GM18526 (cell line): ENCODE data around the gene IGSF9.

Experiments
- POLR2A ChIP-seq: IDR thresholded peaks from 3 replicates; pipeline ENCODE4 v1.6.1; 2011; ENCODE audit not compliant: insufficient read length; ENCODE audit errors: extremely low read depth

The IGSF9 gene, protein sequence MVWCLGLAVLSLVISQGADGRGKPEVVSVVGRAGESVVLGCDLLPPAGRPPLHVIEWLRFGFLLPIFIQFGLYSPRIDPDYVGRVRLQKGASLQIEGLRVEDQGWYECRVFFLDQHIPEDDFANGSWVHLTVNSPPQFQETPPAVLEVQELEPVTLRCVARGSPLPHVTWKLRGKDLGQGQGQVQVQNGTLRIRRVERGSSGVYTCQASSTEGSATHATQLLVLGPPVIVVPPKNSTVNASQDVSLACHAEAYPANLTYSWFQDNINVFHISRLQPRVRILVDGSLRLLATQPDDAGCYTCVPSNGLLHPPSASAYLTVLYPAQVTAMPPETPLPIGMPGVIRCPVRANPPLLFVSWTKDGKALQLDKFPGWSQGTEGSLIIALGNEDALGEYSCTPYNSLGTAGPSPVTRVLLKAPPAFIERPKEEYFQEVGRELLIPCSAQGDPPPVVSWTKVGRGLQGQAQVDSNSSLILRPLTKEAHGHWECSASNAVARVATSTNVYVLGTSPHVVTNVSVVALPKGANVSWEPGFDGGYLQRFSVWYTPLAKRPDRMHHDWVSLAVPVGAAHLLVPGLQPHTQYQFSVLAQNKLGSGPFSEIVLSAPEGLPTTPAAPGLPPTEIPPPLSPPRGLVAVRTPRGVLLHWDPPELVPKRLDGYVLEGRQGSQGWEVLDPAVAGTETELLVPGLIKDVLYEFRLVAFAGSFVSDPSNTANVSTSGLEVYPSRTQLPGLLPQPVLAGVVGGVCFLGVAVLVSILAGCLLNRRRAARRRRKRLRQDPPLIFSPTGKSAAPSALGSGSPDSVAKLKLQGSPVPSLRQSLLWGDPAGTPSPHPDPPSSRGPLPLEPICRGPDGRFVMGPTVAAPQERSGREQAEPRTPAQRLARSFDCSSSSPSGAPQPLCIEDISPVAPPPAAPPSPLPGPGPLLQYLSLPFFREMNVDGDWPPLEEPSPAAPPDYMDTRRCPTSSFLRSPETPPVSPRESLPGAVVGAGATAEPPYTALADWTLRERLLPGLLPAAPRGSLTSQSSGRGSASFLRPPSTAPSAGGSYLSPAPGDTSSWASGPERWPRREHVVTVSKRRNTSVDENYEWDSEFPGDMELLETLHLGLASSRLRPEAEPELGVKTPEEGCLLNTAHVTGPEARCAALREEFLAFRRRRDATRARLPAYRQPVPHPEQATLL

DNA sequence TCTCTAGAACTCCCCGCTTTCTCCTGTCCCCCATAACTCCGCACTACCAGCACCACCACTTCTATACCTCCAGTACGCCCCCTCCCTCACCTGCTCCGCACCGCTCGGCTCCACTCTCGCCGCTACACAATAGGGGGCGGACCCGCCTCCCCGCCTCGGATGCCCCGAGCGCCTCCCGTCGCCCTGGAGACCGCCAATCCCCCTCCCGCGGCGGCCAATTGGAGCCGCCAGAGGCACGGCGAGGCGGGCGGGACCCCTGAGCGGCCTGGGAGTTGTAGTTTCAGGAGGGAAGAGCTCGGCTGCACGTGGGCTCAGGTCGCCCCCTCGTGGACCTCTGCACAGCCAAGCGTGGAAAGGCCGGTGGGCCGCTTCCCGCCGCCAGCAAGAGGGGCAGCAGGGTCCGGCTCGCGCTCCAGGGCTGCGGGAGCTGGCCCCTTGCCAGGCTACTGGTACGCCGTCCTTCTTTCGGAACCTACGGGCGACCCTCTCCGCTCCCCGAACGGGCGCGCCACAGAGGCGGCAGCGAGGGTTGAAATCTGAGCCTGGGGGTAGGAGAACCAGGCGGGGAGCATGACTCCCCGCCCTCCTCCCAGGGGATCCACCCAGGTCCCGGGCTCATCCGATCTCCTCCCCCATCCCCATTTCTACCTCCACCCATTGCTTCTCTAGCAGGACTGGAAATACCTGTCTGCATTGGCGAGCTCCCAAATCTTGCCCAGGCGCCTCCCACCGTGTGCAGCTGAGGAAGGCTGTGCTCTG, at the start of gene IGSF9:
IGSF9 (minus strand) TSS at position 131 of the 759 bp plus-strand sequence. CDS start 2,159 bp downstream, outside the sequence.
- TF ChIP-seq POLR2A, result no peak

DNA sequence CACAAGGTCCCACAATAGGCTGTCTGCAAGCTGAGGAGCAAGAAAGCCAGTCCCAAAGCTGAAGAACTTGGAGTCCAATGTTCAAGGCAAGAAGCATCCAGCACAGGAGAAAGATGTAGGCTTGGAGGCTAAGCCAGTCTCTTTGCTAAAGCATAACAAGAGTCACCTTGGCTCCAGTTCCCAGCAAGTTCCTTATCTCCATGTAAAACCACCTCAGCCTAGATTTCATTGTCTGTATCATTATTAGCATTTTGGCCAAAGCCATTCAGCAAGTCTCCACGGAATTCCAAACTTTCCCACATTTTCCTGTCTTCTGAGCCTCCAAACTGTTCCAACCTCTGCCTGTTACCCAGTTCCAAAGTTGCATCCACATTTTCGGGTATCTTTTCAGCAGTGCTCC, 49.5 kb upstream of the IGSF9 start:
- no peak for TF ChIP-seq POLR2A

DNA sequence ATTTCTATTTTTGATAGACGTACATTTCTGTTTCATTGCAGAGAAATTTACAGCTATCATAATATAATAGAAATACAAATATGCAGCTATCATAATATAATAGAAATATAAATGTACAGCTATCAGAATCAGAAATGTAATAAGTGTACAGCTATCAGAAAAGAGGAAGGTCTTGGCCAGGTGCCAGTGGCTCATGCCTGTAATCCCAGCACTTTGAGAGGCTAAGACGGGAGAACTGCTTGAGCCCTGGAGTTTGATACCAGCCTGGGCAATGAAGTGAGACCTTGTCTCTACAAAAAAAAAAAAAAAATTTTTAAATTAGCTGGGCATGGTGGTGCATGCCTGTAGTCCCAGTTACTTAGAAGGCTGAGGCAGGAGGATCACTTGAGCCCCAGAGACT, 48.5 kb upstream of the IGSF9 start:
- TF ChIP-seq POLR2A, result no peak

DNA sequence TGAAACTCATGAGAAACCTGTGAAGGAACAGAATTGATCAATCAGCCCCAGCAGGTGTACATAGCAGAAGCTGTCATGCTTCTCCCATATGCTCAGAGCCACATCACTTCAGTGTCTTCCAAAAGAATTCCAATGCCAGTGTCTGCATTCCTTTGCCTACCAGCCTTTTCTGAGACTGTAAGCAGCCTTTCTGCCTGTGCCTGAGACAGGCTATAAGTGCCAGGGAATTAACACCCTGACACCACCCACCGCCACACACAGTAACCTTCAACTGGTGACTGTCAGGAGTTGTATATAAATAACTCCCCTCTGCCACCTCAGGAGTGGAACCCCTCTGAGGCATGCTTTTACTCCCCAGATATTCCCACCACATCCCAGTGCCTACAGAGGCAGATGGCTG, 46.7 kb upstream of the IGSF9 start:
- no peak for TF ChIP-seq POLR2A

DNA sequence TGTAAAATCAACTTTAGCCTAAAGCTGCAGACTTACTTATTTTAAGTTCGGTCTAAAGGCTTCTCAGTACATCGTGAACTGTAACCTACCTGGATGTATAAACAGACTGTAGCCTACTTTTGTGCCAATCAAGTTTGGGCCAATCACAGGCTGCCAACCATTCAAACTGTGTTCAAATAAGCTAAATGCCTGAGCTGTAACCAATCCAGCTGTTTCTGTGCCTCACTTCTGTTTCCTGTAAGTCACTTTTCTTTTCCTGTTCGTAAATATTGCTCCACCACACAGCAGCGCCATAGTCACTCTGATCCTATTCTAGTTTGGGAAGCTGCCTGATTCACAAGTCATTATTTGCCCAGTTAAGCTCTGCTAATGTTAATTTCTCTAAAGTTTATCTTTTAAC, 46.1 kb upstream of the IGSF9 start:
- no peak for TF ChIP-seq POLR2A

DNA sequence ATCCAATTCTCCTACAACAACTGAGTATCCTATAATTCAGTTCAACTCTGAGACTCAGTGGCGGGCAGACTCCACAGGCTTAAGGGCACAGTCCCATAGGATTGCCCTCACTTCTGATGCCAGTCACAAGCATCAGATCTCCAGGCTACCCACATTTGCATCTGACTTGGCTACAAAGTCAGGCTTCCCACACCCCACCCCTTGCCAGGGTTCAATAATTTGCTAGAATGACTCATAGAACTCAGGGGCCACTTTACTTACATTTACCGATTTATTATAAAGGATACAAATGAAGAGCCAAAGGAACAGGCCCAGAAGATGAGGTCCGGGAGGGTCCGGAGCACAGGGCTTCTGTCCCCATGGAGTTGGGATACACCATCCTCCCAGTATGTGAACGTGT, 44.6 kb upstream of the IGSF9 start:
- TF ChIP-seq POLR2A, result no peak

DNA sequence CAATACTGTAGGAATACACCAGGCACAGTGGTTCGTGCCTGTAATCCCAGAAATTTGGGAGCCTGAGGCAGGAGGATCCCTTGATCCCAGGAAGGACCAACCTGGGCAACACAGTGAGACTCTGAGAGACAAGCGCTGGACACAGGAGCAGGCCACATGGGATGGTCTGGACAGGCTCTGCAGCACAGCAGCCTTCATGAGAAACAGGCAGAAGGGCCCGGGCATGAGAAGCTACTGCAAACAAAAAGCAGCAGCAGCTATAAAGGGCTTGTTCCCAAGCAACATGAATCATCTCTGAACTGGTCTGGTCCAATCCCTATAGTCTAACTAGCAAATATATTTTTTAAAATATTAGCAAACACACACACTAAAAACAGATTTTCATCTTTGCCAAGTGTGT, 44.2 kb upstream of the IGSF9 start:
- no peak for TF ChIP-seq POLR2A

DNA sequence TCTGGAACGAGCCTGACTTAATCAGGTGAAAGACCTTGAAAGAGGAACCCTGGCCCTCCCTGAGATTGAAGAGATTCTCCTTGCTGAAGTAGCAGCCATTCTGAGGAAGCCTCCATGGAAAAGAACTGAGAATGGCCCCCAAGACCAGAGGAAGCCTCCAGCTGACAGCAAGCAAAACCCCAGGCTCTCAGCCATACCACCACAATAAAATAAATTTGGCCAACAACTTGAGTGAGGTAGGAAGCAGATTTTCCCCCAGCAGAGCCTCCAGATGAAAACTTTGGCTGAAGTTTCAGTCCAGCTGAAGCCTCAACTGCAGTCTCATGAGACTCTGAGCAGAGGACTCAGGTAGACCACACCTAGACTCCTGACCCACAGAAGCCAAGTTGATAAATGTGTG, 42.6 kb upstream of the IGSF9 start:
- TF ChIP-seq POLR2A, result no peak

DNA sequence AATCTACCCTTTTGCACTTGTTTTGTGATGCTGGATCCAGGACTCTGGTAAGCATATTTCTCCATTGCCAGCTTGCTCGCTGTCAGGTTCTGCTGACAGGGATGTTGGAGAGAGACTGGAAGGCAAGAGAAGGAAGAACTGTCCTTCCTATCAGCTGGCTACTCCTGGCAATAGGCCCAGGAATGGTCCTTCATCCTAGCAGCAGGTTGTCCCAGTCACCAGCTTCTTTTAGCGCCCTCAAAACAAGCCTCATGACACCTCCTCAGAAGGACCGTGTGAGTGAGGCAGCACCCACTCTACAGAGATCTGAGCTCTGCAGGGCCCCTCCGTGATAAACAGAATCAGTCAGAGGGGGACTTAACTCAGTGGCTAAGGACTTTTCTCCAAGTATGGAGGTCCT, 41.8 kb upstream of the IGSF9 start:
- TF ChIP-seq POLR2A, result no peak

DNA sequence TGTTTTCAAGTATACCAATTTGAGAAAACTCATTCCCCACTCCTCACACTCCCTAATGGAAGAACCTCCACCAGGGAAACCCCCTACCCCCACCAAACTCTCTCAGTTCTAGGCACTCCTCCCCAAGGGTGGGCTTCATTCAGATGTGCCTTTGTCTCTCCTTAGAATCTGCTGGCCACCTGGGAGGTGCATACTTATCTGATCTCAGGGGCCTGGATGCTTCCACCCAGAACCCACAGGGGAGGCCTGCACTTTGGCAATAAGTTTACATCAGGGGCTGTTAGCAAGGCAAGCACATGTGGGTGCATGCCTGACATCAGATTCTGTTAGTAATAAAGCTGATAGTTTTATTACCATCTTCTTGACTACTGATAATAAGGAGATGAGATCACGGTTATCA, 41.1 kb upstream of the IGSF9 start:
- TF ChIP-seq POLR2A, result no peak

DNA sequence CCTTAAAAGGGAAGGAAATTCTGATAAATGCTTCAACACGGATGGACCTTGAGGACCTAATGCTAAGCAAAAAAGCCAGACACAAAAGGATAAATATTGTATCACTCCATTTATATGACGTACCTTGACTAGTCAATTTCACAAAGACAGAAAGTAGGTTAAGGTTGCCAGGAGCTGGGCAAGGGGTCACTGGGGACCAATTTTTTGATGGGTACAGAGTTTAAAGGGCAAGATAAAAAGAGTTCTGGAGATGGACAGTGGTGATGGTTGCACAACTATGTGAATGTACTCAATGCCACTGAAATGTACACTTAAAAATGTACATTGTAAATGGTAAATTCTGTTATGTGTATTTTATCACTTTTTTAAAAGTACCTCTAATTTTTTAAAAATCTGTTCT, 40.7 kb upstream of the IGSF9 start:
- no peak for TF ChIP-seq POLR2A

DNA sequence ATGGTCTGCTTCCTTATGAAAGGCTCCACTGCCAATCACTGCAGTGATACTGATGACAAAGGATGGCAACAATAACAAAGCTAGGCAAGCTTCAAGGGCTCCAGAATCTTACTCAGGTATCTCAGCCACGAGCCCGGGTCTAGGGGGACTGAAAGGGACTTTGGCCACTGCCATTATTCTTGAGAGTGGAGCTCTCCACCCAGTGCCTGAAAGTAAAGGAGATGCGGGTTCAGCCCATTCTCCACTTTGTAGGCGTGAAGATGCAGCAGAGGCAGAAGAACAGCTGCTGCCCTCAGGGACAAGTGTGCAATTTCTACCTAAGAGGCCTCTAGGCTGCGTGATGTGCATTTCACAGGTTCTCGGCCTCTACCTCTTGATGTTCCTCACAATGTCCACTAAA, 40.1 kb upstream of the IGSF9 start:
- no peak for TF ChIP-seq POLR2A

DNA sequence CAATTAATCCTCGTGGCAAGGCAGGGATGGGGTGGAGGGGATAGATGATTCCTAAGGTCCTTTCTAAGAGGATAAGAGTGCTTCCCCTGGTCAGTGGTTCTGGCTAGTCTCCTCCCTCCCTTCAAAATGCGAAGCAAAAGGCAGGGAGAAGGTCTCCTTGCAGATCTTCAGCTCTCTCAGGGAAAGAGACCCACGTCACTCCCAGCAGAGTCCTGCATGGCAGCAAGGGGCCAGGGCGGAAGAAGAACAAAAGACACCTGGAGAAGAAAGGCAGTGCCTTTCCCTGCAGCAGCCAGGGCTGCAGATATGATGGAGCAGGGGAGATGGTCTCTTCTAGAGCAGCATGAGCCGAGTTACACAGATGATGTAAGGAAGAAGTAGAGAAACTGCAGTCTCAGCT, 38.3 kb upstream of the IGSF9 start:
- TF ChIP-seq POLR2A, result no peak

DNA sequence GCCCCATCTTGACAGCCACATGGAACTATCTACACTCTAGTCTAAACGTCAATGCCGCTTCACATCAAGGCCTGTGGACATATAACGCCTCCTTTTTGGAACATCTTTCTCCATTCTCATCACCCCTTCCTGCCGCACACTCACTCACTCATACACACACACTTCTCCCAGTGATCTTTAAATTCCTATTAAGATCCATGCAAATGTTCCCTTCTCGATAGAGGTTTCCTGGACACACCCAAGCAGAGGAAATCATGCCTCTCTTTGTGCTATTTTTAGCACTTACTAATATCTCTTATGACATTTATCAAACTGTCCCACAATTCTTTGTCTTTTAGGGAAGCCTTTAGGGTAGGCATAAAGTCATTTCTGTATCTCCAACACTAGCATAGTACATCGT, 36.9 kb upstream of the IGSF9 start:
- TF ChIP-seq POLR2A, result no peak
